COR-L47 (cell line): Measurements from ENCODE around the gene SLC3A2.
"Not testable (repeated sequence)": the region's sequence is repeated elsewhere in the genome, so short reads cannot be mapped to it uniquely, and the experiment has no call there.

Source experiments
- DNase-seq: peaks from one replicate; lab custom pipeline; 2025; lab: John Stamatoyannopoulos, UW

The SLC3A2 gene

GRCh38 chr11:62930666-62931065 lies 50.0 kb downstream of the SLC3A2 start:
- DNase-seq: no peak

DNA sequence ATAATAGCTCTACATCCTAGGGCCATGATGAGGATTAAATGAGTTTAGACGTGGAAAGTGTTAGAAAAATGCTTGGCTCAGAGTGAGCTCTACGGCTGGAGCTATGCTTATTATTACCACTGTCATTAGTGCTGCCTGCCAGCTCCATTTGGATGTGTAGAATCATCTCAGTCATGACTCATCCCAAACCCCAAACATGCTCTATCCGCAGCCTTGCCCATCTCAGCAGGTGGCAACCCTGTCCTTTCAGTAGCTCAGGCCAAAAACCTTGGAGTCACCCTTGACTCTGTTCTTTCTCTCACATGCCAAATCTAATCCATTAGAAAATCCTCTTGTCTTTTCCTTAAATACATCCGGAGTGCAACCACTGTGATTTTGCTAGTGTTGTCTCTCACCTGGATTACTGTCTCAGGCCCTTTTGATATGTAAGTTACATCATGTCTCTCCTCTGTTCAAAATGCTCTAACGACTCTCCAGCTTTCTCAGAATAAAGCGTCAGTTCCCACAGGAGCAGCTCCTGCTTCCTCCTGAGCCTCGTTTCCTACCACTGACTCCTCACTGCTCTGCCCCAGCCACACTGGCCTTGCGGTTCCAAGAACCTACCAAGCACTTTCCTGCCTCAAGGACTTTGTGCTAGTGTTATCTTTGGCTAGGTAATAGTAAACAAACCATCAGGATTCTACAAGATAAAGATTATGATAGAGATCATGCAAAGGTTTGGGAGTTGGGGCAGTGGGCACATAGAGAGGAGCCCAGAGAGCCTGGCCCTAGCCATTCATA lies 51.0 kb downstream of the SLC3A2 start:
- DNase-seq: no peak

DNA sequence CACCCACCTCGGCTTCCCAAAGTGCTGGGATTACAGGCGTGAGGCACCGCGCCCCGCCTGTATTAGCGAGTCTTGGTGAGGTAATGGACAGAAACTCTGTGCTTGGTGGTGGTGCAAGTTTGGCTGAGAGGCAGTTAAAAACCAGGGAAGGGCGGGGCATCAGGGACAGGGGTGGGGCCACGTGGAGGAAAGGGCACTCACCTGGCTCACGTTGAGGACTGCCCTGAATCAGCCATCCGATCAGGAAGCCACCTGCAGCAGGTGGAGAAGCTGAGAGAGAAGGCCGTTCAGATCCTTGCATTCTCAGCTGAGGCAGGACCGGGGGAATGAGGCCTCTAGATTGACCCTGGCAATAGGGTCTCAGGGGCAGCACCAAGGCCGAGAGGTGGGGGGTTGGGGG lies 52.6 kb downstream of the SLC3A2 start:
- DNase-seq: no peak

- DNase-seq: no peak
These were observed 53.2 kb downstream of the SLC3A2 start for GRCh38 chr11:62933750-62934495.

GRCh38 chr11:62934496-62934785 lies 53.7 kb downstream of the SLC3A2 start:
- DNase-seq: no peak

DNA sequence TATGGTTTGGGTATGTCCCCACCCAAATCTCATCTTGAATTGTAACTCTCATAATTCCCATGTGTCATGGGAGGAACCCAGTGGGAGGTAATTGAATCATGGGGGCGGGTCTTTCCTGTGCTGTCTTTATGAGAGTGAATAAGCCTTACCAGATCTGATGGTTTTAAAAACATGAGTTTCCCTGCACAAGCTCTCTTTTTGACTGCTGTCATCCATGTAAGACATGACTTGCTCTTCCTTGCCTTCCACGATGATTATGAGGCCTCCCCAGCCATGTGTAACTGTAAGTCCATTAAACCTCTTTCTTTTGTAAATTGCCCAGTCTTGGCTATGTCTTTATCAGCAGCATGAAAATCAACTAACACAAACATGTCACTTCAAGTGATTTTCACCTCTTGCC lies 56.8 kb downstream of the SLC3A2 start:
- not testable (repeated sequence) for DNase-seq
